BLaER1 treated with 17β-estradiol and CSF1 and Interleukin-3, amounts not matched to agents 10 nM and 100 nM (cell line): Measurements from ENCODE around the gene C19orf47.
A peak's percentile ranks its signal among the peaks of the same experiment; 100 is the strongest.

Experiments
- H3K27ac ChIP-seq, 11 experiments: shearing (Covaris generic); formaldehyde crosslinking; 2 replicates each; pipeline ENCODE4 v1.8.1; 2022
- H3K27me3 ChIP-seq, 11 experiments: shearing (Covaris generic); formaldehyde crosslinking; 2 replicates each; pipeline ENCODE4 v1.8.1; 2022
- H3K36me3 ChIP-seq, 11 experiments: shearing (Covaris generic); formaldehyde crosslinking; 2 replicates each; pipeline ENCODE4 v1.8.1; 2022
- H3K4me1 ChIP-seq, 10 experiments: shearing (Covaris generic); formaldehyde crosslinking; 2 replicates each; pipeline ENCODE4 v1.8.1; 2022
- H3K4me2 ChIP-seq, 11 experiments: shearing (Covaris generic); formaldehyde crosslinking; 2 replicates each; pipeline ENCODE4 v1.8.1; 2022
- H3K4me3 ChIP-seq, 10 experiments: shearing (Covaris generic); formaldehyde crosslinking; 2 replicates each; pipeline ENCODE4 v1.8.1; 2022
- H3K9ac ChIP-seq, 11 experiments: shearing (Covaris generic); formaldehyde crosslinking; 2 replicates each; pipeline ENCODE4 v1.8.1; 2022
- H3K9me3 ChIP-seq, 11 experiments: shearing (Covaris generic); formaldehyde crosslinking; replicated peaks in 1 of 11; 2 replicates each; pipeline ENCODE4 v1.8.1; 2022
- H4K20me1 ChIP-seq, 11 experiments: shearing (Covaris generic); formaldehyde crosslinking; 2 replicates each; pipeline ENCODE4 v1.8.1; 2022
- Cebpa-rat ChIP-seq, 11 experiments: shearing (Covaris generic); IDR thresholded peaks; 2 replicates each; pipeline ENCODE4 v1.8.1; 2022

Gene C19orf47

DNA sequence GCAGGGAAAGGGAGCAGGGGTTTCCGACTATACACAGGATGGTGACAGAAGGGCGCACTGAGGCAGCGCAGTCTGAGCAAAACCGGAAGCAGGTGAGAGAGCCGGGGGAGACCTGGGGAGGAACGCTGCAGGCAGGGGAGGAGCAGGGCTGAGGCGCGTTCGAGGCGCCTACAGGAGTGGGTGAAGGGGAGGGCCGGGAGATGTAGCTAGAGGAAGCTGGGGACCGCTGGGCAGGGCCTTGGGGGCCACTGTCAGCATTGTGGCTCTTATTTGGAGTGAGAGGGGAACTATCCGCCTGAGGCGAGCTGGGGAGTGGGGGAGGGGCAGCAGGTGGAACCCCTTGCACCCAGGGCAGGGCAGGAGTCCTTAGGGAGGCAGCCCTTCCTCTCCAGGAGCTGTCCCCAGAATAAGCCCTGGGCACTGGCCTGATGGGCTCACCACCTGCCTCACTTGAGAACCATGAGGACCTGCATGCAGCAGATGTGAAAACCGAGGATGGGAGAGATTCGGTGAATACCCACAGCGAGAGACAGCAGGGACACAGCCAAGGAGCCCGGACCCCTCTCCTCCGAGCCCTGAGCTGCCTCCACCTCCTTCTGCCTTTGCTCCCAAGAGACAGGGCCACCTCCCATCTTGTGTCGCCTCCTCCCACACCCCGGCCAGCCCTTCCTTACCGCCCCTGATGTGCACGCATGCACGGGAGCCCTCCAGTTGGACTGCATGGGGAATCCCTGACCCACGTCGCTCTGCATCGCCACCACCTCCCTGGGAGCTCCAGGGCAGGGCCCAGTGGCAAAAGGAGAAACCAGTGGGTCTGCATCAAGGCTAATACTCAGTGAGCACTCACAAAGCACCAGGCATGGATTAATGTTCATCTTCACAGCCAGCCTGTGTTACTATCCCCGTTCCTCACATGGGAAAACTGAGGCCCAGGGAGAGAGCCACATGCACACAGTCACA, 73.3 kb downstream of the C19orf47 start:
- peak overlapping the region; percentile 78 to 95 (median 90) for H3K4me2 ChIP-seq
- H3K27me3 ChIP-seq, result no peaks in the 10 kb centered on the region
- H3K4me3 ChIP-seq, result peak overlapping the region in 7 of 10 experiments; percentile 0 to 43 (median 25); a peak in 6 of 20 replicates
- peaks cover 59 to 96% (median 93%) of the 10 kb centered on the region in 10 experiments for H3K4me1 ChIP-seq
- peaks cover 11 to 35% (median 20%) of the 10 kb centered on the region in 11 experiments; a peak in 19 of 22 replicates for H3K36me3 ChIP-seq
- H3K9ac ChIP-seq, result peak overlapping the region; percentile 1 to 61 (median 31); a peak in 18 of 22 replicates
- H4K20me1 ChIP-seq, result peaks cover 91 to 99% (median 98%) of the 10 kb centered on the region in 11 experiments
- H3K27ac ChIP-seq, result peak overlapping the region in 8 of 11 experiments; percentile 1 to 54 (median 34); a peak in 12 of 22 replicates
- no peaks in the 10 kb centered on the region for H3K9me3 ChIP-seq
- TF ChIP-seq Cebpa-rat (IDR thresholded peaks at IDR 0.05), result no peak

DNA sequence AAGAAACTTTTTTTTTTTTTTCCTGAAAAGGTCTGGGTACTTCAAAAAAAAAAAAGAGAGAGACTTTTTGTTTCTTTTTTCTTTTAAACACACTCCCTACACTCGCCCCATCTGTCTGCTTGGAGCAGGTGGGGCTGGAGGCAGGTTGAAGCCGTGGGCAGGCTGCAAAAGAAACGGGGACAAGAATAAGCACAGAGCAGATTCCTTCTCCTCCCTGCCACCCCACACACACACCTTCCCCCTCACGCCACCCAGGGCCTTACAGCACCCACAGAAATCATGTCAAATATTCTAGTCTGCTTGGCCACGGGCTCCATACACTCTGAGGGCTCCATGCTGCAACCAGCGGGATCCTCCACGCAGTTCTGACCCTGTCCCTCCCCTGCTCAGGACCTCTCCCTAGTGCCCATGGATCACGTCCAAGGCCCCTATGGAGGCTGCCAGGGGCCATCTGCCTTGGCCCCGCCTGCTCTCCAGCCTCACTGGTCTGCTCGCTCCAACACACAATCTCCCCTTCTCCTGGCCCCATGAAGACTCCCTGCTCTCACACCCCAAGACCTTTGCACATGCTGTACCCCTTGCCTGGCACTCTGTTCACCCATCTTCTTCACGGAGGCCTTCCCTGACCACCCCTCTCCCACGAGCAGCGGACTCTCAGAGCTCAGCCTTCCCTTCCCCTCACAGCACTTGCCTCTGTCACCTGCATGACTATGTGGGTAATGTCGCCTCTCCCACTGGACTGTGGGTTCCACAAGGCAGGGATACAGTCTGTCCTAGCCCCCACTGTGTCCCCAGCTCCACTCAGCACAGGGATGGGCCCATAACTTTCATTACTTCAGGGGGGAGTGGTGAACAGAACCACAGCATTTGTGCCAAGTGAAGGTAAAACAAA, 74.5 kb downstream of the C19orf47 start:
- peak overlapping the region; percentile 78 to 95 (median 90) for H3K4me2 ChIP-seq
- H3K36me3 ChIP-seq, result peaks cover 15 to 46% (median 30%) of the 10 kb centered on the region in 11 experiments; a peak in 20 of 22 replicates
- peaks cover 96 to 99% (median 98%) of the 10 kb centered on the region in 11 experiments for H4K20me1 ChIP-seq
- no peaks in the 10 kb centered on the region for H3K9me3 ChIP-seq
- H3K4me3 ChIP-seq, result peak overlapping the region in 1 of 10 experiments; percentile 43; a peak in 1 of 20 replicates
- H3K4me1 ChIP-seq, result peaks cover 48 to 89% (median 82%) of the 10 kb centered on the region in 10 experiments
- H3K27me3 ChIP-seq, result no peaks in the 10 kb centered on the region
- H3K27ac ChIP-seq, result peak overlapping the region in 4 of 11 experiments; percentile 29 to 54 (median 44); a peak in 5 of 22 replicates
- H3K9ac ChIP-seq, result peak overlapping the region in 9 of 11 experiments; percentile 23 to 61 (median 39); a peak in 12 of 22 replicates
- TF ChIP-seq Cebpa-rat (IDR thresholded peaks at IDR 0.05), result no peak

DNA sequence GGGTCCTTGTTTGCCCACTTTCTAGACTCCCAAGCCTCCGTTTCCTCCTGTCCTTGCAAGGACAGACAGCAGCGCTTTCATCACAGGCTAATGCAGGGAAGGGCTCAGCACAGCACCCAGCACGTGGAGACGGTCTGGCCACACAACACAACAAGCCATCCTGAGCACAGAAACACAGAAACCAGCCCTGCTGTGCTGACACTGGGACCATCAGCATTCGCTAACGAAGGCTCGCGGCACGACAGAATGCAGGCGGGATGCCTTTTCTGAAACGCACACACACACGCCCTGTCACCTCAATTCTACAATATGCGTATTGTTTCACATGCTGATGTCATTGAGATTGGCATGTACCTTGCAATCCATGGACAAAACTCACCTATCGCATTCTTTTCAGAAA, 75.9 kb downstream of the C19orf47 start:
- Histone ChIP-seq H3K4me3 (no peak overlapping the region), H3K27ac (peak overlapping the region in 2 of 11 experiments; percentile 9 to 48; a peak in 3 of 22 replicates), H3K27me3 (no peaks in the 10 kb centered on the region), H3K9ac (peak overlapping the region in 2 of 11 experiments; percentile 27 to 40; a peak in 2 of 22 replicates), H3K9me3 (no peaks in the 10 kb centered on the region), H3K4me2 (peak overlapping the region in 8 of 11 experiments; percentile 49 to 80 (median 60); a peak in 16 of 22 replicates), H3K36me3 (peaks cover 21 to 61% (median 38%) of the 10 kb centered on the region in 11 experiments; a peak in 21 of 22 replicates), H4K20me1 (peaks cover 96 to 99% (median 98%) of the 10 kb centered on the region in 11 experiments), H3K4me1 (peaks cover 35 to 89% (median 82%) of the 10 kb centered on the region in 10 experiments)
- no peak for TF ChIP-seq Cebpa-rat (IDR thresholded peaks at IDR 0.05)

DNA sequence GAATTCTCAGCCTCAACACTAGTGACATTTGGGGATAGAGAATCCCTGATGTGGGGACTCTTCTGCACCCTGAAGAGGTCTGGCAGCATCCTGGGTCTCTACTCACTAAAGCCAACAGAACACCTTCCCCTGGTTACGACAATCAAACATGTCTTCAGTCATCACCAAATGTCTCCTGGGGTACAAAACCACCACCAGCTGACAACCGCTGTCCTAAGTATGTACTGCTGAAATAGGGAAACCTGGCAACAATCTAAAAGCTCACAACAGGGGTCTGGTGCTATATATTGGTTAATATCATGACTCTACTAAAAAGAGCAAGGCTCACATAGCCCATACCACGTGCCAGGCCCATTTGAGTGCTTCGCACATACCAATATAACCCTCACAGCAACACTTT, 76.5 kb downstream of the C19orf47 start:
- H3K36me3 ChIP-seq, result peaks cover 21 to 60% (median 37%) of the 10 kb centered on the region in 11 experiments; a peak in 21 of 22 replicates
- no peak overlapping the region for H3K4me3 ChIP-seq
- H3K9me3 ChIP-seq, result no peaks in the 10 kb centered on the region
- peaks cover 96 to 99% (median 98%) of the 10 kb centered on the region in 11 experiments for H4K20me1 ChIP-seq
- H3K27ac ChIP-seq, result peak overlapping the region in 3 of 11 experiments; percentile 1 to 48 (median 9); a peak in 3 of 22 replicates
- H3K4me2 ChIP-seq, result peak overlapping the region in 8 of 11 experiments; percentile 49 to 80 (median 60); a peak in 17 of 22 replicates
- peak overlapping the region in 5 of 11 experiments; percentile 8 to 40 (median 25); a peak in 2 of 22 replicates for H3K9ac ChIP-seq
- H3K4me1 ChIP-seq, result peaks cover 35 to 89% (median 82%) of the 10 kb centered on the region in 10 experiments
- TF ChIP-seq Cebpa-rat (IDR thresholded peaks at IDR 0.05), result no peak
- no peaks in the 10 kb centered on the region for H3K27me3 ChIP-seq

DNA sequence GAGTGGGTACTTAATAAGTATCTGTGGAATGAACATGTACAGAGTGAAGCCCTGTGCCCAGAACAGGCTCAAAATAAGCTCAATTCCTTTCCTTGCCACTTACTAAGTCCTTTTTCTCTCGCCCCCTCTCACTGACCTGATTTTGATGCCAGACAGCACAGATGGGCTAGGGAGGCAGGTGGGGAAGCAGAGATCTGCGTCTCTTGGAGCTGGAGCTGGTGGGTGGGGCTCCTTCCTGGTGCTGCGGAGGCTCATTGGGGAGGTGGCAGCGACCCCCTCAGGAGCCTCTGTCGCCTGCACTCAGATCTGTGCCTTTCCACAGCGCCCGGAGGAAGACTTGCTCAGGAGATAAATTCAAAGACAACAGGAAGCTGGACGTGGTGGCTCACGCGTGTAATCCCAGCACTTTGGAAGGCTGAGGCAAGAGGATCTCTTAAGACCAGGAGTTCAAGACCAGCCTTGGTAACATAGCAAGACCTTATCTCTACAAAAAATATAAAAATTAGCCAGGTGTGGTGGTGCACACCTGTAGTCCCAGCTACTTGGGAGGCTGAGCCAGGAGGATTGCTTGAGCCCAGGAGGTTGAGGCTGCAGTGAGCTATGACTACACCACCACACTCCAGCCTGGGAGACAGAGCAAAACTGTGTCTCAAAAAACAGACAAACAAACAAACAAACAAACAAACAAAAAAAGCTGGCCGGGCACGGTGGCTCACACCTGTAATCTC, 77.7 kb downstream of the C19orf47 start:
- H3K27ac ChIP-seq, result peak overlapping the region in 1 of 11 experiments; percentile 10; a peak in 2 of 22 replicates
- peaks cover 21 to 66% (median 47%) of the 10 kb centered on the region in 11 experiments; a peak in 21 of 22 replicates for H3K36me3 ChIP-seq
- H3K27me3 ChIP-seq, result no peaks in the 10 kb centered on the region
- no peak overlapping the region for H3K4me3 ChIP-seq
- no peak for TF ChIP-seq Cebpa-rat (IDR thresholded peaks at IDR 0.05)
- peaks cover 100% of the 10 kb centered on the region in 11 experiments for H4K20me1 ChIP-seq
- H3K4me1 ChIP-seq, result peaks cover 35 to 86% (median 81%) of the 10 kb centered on the region in 10 experiments
- H3K9me3 ChIP-seq, result no peaks in the 10 kb centered on the region
- H3K9ac ChIP-seq, result no peak overlapping the region; a peak in 1 of 22 replicates
- peak overlapping the region in 4 of 11 experiments; percentile 13 to 80 (median 38); a peak in 5 of 22 replicates for H3K4me2 ChIP-seq
